Left renal pelvis (tissue), 4 donors: Measurements from ENCODE around the gene CXorf49B. TPM values are rescaled to one million over a fixed set of nuclear protein-coding genes. Genes with fewer than 3 reads are reported as not detected.
"Not testable (repeated sequence)": the region's sequence is repeated elsewhere in the genome, so short reads cannot be mapped to it uniquely, and the experiment has no call there.

Source experiments
- DNase-seq, 4 donors: peaks; one replicate each; pipeline ENCODE4 v3.0.0-alpha.2; 2013; ENCODE audit warnings: low read depth in 4 of 4, low spot score in 3 of 4
- polyA plus RNA-seq, 4 donors: library from polyadenylated mRNA; unstranded; fragments of 120-200 nt; gene quantifications; one replicate each; pipeline ENCODE4 v1.2.1, GENCODE V29; 2013; ENCODE audit not compliant: insufficient read length in 4 of 4

The CXorf49B gene
- polyA plus RNA-seq: not detected

DNA sequence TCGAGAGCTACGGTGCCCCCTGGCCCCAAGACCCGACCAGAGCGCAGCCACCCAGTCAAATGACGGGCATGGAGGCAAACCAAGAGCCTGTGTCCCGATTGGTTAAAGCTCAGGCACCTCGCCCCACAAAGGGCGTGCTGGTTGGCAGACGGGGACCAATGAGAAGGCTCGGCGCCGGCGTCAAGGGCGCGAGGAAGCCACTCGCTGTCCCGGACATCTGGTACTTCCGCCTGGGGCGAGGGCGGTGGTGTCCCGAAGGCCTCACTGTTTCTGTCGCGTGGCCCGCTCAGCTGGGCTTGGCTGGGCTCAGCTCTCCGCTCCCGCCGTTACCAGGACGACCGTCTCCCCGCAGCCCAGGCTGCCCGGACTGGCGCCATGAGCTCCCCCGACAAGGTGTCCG, at the start of gene CXorf49B:
TSS of gene CXorf49B (plus strand) at position 301 of the 400 bp plus-strand sequence. CDS start at position 376, 75 bp downstream.
- DNase-seq: not testable (repeated sequence)

DNA sequence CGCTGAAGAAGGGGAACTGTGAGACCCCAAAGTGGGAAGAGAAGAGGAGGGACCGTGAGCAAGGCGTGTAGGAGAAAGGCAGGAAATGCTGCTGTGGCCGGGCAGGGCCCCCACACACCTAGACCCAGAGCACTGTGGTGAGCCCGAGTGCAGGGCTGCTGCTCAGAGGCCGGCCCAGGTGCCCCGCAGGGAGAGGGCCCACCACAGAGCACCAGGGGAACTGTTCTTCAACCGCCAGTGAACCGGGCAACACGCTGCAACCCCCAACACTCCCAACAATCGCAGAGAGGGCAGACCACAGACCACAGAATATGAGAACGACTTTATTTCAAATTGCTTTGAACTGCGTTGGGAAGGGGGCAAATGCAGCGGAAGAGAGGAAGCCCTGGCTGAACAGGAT, 49.1 kb upstream of the CXorf49B start:
- not testable (repeated sequence) for DNase-seq

DNA sequence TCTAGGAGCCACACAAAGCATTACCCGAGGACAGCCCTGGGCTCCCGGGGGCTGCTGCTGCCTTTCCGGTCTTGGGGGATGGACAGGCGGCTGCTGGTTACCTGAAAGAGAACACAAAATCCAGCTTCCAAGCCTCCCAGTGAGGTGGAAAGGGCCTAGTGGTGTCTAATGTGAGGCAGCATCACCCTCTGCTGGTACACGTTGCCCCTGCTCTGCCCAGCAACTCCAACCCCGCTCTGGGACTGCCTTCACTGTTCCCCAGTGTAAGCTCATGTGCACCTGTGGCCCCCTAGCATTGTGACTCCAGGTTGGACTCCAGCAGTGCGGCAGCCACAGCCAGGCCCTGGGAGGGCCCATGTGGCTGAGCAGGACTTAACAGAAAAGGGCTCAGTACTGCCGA, 47.6 kb upstream of the CXorf49B start:
- DNase-seq: not testable (repeated sequence)

DNA sequence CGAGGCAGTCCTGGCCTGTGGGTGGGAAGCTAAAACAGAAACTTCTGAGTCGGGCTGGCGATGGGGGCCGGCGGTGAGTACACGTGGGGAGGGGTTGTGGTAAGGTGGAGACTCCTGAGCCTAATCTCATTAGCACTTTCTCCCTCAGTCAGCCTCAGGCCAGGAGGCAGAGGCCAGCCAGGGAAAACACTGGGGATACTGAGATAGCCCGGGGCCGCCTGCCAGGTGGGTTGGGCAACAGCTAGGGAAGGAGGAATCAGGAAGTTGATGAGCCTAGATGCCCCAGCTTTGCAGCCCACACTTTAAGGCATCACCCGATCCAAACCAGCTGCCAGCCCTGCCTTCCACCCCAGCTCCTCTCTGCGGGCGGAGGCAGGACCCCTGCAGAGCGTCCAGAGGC, 46.8 kb upstream of the CXorf49B start:
- not testable (repeated sequence) for DNase-seq

DNA sequence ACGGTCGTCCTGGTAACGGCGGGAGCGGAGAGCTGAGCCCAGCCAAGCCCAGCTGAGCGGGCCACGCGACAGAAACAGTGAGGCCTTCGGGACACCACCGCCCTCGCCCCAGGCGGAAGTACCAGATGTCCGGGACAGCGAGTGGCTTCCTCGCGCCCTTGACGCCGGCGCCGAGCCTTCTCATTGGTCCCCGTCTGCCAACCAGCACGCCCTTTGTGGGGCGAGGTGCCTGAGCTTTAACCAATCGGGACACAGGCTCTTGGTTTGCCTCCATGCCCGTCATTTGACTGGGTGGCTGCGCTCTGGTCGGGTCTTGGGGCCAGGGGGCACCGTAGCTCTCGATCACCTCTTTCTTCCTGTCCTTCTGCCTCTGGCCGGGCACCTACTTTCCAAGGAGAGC, 45.0 kb upstream of the CXorf49B start, which contains the start of gene CXorf49:
TSS of gene CXorf49 (minus strand) at position 101 of the 400 bp plus-strand sequence. CDS start 134 bp downstream, outside the sequence.
- DNase-seq: not testable (repeated sequence)

DNA sequence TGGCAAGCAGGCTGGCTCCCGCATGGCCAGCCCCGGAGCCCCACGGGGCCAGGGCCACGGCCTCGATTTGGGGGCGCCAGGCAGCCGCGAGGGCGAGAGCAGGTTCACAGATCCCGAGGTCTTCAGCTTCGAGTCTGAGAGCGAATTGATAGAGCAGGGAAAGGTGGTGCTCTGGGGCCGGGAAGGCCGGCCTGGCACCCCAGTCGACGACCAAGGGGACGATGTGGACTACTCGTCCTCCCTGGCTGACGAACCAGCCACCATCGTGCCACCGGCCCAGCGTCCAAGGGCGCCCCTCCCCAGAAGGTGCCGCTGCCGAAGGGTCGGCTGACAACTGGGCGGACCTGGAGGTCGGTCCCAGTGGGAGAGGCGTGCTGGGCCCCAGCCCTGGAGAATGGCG, 44.0 kb upstream of the CXorf49B start:
- not testable (repeated sequence) for DNase-seq

DNA sequence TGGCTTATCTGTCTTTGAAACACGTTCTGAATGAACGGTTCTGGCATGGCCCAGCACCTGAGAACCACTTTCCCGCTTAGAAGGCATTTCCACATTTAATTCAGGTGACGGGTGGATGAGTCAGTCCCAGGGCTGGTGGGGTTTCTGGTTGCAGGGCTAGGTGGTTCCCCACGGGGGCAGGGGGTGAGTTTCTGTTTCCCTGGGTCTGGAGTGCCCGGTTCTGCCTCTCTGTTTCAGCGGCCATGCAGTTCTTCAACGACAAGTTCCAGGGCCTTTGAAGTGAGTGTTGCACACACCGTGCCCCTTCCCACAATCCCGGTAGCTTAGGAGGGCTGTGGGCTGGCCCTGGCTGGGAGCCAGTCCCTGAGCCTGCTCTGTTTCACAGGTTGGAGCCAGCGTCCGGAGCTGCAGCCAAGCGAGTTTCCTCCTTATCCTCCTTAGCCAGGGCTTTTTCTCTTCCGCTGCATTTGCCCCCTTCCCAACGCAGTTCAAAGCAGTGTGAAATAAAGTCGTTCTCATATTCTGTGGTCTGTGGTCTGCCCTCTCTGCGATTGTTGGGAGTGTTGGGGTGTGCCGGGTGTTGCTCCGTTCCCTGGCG, 42.8 kb upstream of the CXorf49B start:
- not testable (repeated sequence) for DNase-seq

DNA sequence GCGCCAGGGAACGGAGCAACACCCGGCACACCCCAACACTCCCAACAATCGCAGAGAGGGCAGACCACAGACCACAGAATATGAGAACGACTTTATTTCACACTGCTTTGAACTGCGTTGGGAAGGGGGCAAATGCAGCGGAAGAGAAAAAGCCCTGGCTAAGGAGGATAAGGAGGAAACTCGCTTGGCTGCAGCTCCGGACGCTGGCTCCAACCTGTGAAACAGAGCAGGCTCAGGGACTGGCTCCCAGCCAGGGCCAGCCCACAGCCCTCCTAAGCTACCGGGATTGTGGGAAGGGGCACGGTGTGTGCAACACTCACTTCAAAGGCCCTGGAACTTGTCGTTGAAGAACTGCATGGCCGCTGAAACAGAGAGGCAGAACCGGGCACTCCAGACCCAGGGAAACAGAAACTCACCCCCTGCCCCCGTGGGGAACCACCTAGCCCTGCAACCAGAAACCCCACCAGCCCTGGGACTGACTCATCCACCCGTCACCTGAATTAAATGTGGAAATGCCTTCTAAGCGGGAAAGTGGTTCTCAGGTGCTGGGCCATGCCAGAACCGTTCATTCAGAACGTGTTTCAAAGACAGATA, 2.4 kb upstream of the CXorf49B start:
- not testable (repeated sequence) for DNase-seq

DNA sequence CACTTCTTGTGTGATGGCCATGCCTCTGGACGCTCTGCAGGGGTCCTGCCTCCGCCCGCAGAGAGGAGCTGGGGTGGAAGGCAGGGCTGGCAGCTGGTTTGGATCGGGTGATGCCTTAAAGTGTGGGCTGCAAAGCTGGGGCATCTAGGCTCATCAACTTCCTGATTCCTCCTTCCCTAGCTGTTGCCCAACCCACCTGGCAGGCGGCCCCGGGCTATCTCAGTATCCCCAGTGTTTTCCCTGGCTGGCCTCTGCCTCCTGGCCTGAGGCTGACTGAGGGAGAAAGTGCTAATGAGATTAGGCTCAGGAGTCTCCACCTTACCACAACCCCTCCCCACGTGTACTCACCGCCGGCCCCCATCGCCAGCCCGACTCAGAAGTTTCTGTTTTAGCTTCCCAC, 1.7 kb downstream of the CXorf49B start:
- not testable (repeated sequence) for DNase-seq

DNA sequence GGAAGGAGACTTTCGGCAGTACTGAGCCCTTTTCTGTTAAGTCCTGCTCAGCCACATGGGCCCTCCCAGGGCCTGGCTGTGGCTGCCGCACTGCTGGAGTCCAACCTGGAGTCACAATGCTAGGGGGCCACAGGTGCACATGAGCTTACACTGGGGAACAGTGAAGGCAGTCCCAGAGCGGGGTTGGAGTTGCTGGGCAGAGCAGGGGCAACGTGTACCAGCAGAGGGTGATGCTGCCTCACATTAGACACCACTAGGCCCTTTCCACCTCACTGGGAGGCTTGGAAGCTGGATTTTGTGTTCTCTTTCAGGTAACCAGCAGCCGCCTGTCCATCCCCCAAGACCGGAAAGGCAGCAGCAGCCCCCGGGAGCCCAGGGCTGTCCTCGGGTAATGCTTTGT, 2.5 kb downstream of the CXorf49B start:
- not testable (repeated sequence) for DNase-seq

DNA sequence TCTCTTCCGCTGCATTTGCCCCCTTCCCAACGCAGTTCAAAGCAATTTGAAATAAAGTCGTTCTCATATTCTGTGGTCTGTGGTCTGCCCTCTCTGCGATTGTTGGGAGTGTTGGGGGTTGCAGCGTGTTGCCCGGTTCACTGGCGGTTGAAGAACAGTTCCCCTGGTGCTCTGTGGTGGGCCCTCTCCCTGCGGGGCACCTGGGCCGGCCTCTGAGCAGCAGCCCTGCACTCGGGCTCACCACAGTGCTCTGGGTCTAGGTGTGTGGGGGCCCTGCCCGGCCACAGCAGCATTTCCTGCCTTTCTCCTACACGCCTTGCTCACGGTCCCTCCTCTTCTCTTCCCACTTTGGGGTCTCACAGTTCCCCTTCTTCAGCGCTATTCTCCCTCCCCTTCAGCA, 4.0 kb downstream of the CXorf49B start:
- not testable (repeated sequence) for DNase-seq

DNA sequence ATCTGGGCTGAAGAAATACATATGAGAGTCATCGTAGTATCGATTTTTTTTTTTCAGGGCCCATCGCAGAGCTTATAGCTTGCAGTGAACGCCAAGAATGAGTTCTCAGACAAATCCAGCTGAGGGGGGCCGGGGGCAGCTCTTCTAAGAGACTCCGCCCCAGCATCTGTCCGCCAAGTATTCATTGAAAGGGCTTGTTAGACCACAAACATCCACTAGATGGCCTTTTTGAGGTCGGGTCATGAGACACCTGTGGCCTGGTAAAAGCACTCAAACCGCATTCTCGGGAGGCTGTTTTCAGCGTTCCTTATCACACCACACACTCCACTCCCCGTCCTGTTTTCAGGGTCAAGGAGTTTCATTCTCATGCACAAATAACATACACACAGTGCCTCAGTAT, 15.2 kb downstream of the CXorf49B start:
- DNase-seq: not testable (repeated sequence)

DNA sequence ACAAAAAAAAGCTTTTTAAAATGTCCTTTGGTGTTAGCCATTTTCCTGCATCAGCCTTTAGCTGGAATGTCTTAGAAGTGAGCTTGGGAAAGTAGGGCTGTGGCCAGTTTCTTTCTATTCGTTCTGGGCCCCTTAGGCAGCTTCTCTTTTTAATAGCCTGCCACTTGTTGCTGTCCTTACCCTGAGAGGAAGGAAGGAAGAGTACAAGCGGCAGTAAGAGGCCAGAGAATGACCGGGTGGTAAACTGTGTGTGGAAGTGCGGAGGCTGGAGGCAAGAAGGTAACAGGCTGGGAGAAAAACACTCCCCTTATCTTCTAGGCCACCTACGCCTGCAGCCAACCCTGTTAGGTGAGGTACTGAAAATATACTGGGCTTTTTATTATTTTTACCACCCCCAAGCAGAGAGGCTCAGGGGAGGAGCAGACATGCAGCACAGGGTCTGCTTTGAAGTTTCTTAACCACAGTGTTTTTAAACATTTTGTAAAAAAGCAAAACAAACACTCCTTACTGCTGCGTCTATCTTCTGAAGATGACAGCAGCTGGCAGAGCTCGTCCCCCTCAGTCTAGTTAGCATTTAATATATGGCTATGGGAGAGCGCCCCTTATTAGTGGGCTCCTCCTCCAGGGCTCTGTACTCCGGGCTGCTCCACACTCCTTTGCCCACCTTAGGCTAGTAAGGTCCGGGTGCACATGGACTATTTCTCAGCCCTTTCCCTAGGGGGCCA, 19.2 kb downstream of the CXorf49B start:
- not testable (repeated sequence) for DNase-seq

DNA sequence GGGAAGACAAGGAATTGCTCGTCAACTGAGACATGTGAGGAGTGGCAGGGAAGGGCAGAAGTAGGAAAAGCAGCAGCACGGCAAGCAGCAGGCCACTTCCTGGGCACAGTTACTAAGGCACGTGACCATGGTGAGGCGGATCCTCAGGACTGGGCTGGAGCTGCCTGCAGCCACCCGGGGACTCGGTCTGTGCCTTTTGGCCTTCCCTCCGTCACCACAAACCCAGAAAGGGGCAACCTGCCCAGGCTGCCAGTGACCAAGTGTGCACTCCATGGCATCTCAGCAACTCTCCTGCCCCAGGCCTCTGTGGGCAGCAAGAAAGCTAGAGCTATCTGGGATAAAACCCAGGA, 19.8 kb downstream of the CXorf49B start:
- DNase-seq: not testable (repeated sequence)

DNA sequence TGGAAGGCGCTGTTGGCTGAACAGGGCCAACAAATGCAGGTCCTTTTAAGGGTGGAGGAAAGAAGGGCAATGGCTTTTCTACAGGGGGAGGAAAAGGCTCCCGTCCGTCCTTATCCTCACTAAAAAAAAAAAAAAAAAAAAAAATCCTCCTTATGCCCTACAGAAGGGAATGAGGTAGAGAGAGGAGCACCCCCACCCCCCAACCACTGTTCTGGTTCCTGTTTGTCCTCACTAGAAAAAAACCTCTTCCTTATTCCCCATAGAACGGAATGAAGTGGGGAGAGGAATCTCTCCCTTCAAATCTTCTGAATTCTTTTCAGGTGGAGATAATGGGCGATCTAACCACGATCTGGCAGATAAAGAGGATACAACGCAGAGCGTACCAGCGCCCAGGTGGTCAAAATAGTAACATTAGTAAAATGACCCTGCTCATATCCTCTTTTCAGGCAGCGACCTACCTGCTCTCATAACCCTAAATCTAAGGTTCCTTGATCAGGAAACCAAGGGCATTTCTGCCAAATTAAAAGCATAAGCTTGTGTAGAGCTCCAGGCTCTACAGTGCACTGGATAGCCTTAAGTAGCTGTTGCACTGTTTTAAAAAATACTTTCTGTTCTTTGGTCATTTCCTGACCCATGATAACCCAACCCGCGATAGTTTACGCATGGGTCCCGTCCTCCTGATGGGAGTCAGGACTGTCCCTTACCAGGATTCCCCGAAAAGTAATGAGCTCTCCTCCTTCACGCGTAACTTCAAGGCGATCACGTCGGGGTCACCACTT, 20.6 kb downstream of the CXorf49B start:
- not testable (repeated sequence) for DNase-seq

DNA sequence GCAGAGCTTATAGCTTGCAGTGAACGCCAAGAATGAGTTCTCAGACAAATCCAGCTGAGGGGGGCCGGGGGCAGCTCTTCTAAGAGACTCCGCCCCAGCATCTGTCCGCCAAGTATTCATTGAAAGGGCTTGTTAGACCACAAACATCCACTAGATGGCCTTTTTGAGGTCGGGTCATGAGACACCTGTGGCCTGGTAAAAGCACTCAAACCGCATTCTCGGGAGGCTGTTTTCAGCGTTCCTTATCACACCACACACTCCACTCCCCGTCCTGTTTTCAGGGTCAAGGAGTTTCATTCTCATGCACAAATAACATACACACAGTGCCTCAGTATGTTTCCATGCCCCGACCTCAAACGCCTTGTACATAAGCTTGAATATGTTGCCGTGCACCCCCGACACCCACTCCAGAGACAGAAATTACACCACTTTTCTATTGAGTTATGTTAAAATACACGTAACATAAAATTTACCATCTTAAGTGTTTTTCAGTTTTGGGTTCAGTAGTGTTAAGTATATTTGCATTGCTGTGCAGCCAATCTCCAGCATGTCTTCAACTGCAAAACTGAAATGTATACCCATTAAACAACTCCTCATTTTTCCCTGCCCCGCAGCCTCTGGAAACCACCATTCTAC, 21.3 kb downstream of the CXorf49B start:
- not testable (repeated sequence) for DNase-seq

DNA sequence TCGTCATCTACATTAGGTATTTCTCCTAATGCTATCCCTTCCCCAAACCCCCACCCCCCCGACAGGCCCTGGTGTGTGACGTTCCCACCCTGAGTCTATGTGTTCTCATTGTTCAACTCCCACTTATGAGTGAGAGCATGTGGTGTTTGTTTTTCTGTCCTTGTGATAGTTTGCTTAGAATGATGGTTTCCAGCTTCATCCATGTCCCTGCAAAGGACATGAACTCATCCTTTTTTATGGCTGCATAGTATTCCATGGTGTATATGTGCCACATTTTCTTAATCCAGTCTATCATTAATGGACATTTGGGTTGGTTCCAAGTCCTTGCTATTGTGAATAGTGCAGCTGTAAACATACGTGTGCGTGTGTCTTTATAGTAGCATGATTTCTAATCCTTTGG, 43.3 kb downstream of the CXorf49B start:
- not testable (repeated sequence) for DNase-seq

DNA sequence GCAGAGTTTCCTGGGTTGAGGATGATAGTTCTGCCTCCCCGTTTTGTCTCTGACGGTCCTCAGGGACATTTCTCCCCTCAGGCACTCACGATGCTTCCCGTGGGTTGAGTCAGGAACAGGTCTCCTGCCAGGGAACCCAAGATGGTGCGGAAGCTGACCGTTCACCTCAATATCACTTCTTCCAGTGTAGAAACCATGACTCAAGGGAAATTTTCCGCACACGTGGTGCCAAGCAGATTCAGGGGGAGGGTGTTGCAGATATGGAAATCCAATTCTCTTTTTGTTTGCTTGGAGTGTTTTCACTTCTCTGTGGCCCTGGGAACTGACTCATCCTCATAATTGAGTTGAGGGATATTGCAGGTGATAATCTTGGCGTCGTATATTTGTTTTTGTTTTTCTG, 46.7 kb downstream of the CXorf49B start:
- no peak for DNase-seq

DNA sequence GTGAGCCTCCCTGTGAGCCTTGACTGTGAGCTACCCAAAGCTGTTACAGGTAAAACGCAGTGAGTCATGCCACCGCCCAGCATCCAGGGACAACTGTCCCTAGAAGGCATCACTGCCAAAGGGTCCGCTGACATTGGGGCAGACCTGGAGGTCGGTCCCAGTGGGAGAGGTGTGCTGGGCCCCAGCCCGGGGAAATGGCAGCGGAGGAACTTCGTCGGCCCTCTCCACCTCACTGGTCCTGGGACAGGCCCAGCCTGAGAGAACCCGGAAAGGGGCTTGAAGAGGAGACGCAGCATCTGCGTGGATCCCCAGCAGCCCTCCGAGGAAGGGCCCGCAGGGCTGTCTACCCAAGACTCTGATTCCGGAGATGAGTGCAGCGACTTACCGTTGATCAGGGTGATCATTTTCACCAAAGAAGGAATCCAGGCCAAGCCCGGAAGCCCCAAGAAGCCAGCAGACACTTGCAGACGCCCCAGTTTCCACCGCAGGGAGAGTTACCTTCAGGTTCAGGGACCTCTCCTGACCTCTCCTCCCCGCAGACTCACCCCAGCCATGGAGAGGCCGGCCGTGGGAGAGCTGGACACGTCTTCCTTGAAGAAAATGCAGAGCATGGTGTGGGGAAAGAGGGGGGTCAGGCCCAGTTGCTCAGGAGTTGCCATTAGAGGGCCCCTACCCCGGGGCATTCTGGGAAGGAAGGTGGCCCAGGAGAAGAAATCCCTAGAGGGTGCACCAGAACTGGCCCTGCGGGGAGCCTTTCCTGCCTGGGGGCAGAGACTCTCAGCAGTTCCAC, 51.2 kb downstream of the CXorf49B start:
- no peak for DNase-seq
